ENCODE measurements around the gene NDUFB10. TPM values are rescaled to one million over a fixed set of nuclear protein-coding genes. Genes with fewer than 3 reads are reported as not detected.

The NDUFB10 gene
- total RNA-seq, 1 donor: 109 TPM

GRCh38 chr16:2001456-2002355 lies 42.4 kb downstream of the NDUFB10 start:
- Histone ChIP-seq H3K36me3 (ENCODE audit: insufficient read depth, low read length) (peaks cover 52% of the 10 kb centered on the region), H3K9me3 (ENCODE audit: low read depth, low read length) (no peaks in the 10 kb centered on the region), H2AFZ (ENCODE audit: low read length) (no peak overlapping the region), H3K27ac (ENCODE audit: low read depth, low read length) (no peak overlapping the region), H3K4me3 (ENCODE audit: insufficient read depth, low read length) (no peak overlapping the region), H3K79me2 (ENCODE audit: insufficient read depth, low read length) (peaks cover 57% of the 10 kb centered on the region), H4K20me1 (ENCODE audit: insufficient read depth, low read length) (peaks cover 48% of the 10 kb centered on the region), H3K27me3 (ENCODE audit: insufficient read depth, low read length) (no peaks in the 10 kb centered on the region), H3K4me2 (ENCODE audit: insufficient read depth, low read length) (no peak overlapping the region), H3K4me1 (ENCODE audit: insufficient read depth, low read length) (peaks cover 6% of the 10 kb centered on the region)
- DNase-seq (ENCODE audit: insufficient read length, low spot score, missing footprints): no peak
- no peak for TF ChIP-seq CTCF (IDR thresholded peaks at IDR 0.05; ENCODE audit: extremely low read depth, low read depth, low read length)

- Histone ChIP-seq H3K79me2 (ENCODE audit: insufficient read depth, low read length) (peaks cover 66% of the 10 kb centered on the region), H3K4me3 (ENCODE audit: insufficient read depth, low read length) (no peak overlapping the region), H3K27ac (ENCODE audit: low read depth, low read length) (no peak overlapping the region), H2AFZ (ENCODE audit: low read length) (no peak overlapping the region), H3K36me3 (ENCODE audit: insufficient read depth, low read length) (peaks cover 44% of the 10 kb centered on the region), H4K20me1 (ENCODE audit: insufficient read depth, low read length) (peaks cover 58% of the 10 kb centered on the region), H3K4me1 (ENCODE audit: insufficient read depth, low read length) (peaks cover 13% of the 10 kb centered on the region), H3K4me2 (ENCODE audit: insufficient read depth, low read length) (no peak overlapping the region), H3K27me3 (ENCODE audit: insufficient read depth, low read length) (no peaks in the 10 kb centered on the region), H3K9me3 (ENCODE audit: low read depth, low read length) (no peaks in the 10 kb centered on the region)
- no peak for TF ChIP-seq CTCF (IDR thresholded peaks at IDR 0.05; ENCODE audit: extremely low read depth, low read depth, low read length)
- no peak for DNase-seq (ENCODE audit: insufficient read length, low spot score, missing footprints)
Measured at GRCh38 chr16:2002406-2003230, 43.3 kb downstream of the NDUFB10 start.

- TF ChIP-seq CTCF (IDR thresholded peaks at IDR 0.05; ENCODE audit: extremely low read depth, low read depth, low read length): no peak
- H3K27ac ChIP-seq (ENCODE audit: low read depth, low read length): no peak overlapping the region
- no peak overlapping the region for H2AFZ ChIP-seq (ENCODE audit: low read length)
- no peak for DNase-seq (ENCODE audit: insufficient read length, low spot score, missing footprints)
- H4K20me1 ChIP-seq (ENCODE audit: insufficient read depth, low read length): peaks cover 64% of the 10 kb centered on the region
- H3K9me3 ChIP-seq (ENCODE audit: low read depth, low read length): no peaks in the 10 kb centered on the region
- no peaks in the 10 kb centered on the region for H3K27me3 ChIP-seq (ENCODE audit: insufficient read depth, low read length)
- H3K79me2 ChIP-seq (ENCODE audit: insufficient read depth, low read length): peaks cover 73% of the 10 kb centered on the region
- no peak overlapping the region for H3K4me3 ChIP-seq (ENCODE audit: insufficient read depth, low read length)
- no peak overlapping the region for H3K4me2 ChIP-seq (ENCODE audit: insufficient read depth, low read length)
- H3K36me3 ChIP-seq (ENCODE audit: insufficient read depth, low read length): peaks cover 43% of the 10 kb centered on the region
- peaks cover 20% of the 10 kb centered on the region for H3K4me1 ChIP-seq (ENCODE audit: insufficient read depth, low read length)
Measured at GRCh38 chr16:2003231-2003826, 44.0 kb downstream of the NDUFB10 start.

All from osteoblast (primary cell).